ENCODE measurements around the gene FRRS1L. TPM values are rescaled to one million over a fixed set of nuclear protein-coding genes. Genes with fewer than 3 reads are reported as not detected.

The FRRS1L gene
- total RNA-seq, 1 experiment from 2014 or later, result 0.14 TPM

- Histone ChIP-seq H3K36me3 (replicated peaks; ENCODE audit: control insufficient read depth, insufficient read depth, low read length) (peaks cover 3% of the 10 kb centered on the region), H3K27me3 (ENCODE audit: control insufficient read depth, insufficient read depth, low read length) (no peaks in the 10 kb centered on the region), H3K4me3 (ENCODE audit: insufficient read depth, low read depth, low read length) (no peak overlapping the region)
- DNase-seq, result no peak
These were observed 53.0 kb downstream of the FRRS1L start for GRCh38 chr9:109113892-109114609.

DNA sequence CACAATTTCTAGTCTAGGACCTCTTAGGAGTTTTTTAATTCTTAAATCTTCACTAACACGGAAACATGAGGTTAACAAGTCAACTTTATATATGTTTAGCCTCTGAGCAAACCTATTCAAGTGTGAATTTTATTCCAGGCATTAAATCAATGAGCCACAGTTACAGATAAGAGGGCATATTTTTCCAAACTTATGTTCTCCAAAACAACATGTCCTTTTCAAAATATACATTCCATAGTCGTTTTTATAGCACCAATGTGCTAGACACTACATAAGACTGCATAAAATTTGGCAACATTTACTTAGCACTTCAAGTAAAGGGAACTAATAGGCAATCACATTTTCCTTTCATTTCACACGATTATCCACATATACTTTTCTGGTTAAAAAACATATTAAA lies 53.8 kb downstream of the FRRS1L start:
- Histone ChIP-seq H3K4me3 (ENCODE audit: insufficient read depth, low read depth, low read length) (no peak overlapping the region), H3K27me3 (ENCODE audit: control insufficient read depth, insufficient read depth, low read length) (no peaks in the 10 kb centered on the region), H3K36me3 (replicated peaks; ENCODE audit: control insufficient read depth, insufficient read depth, low read length) (no peaks in the 10 kb centered on the region)
- DNase-seq, result no peak

GRCh38 chr9:109110329-109111021 lies 56.6 kb downstream of the FRRS1L start:
- no peaks in the 10 kb centered on the region for H3K27me3 ChIP-seq (ENCODE audit: control insufficient read depth, insufficient read depth, low read length)
- no peaks in the 10 kb centered on the region for H3K36me3 ChIP-seq (replicated peaks; ENCODE audit: control insufficient read depth, insufficient read depth, low read length)
- DNase-seq, result no peak
- H3K4me3 ChIP-seq (ENCODE audit: insufficient read depth, low read depth, low read length), result no peak overlapping the region

- Histone ChIP-seq H3K27me3 (ENCODE audit: control insufficient read depth, insufficient read depth, low read length) (no peaks in the 10 kb centered on the region), H3K36me3 (replicated peaks; ENCODE audit: control insufficient read depth, insufficient read depth, low read length) (no peaks in the 10 kb centered on the region), H3K4me3 (ENCODE audit: insufficient read depth, low read depth, low read length) (no peak overlapping the region)
- DNase-seq, result no peak
These were observed 57.1 kb downstream of the FRRS1L start for GRCh38 chr9:109109967-109110328.

DNA sequence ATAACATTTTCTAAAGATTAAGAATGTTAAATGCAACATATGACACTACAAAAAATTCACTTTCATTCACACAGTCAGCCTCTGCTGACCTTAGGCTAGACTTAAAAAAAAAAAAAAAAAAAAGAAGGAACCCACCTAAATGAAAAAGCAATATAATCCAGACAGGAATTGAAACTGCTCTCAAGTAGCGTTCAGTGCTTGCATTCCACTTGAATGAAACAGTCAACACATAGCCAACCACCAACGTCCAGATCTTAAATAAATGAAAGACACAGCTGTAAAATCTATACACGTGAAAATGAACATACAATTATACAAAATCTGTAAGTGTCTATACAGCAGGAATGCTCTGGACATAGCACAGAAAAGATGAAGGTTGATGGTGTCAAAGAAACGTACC lies 58.7 kb downstream of the FRRS1L start:
- H3K36me3 ChIP-seq (replicated peaks; ENCODE audit: control insufficient read depth, insufficient read depth, low read length), result no peaks in the 10 kb centered on the region
- no peak overlapping the region for H3K4me3 ChIP-seq (ENCODE audit: insufficient read depth, low read depth, low read length)
- H3K27me3 ChIP-seq (ENCODE audit: control insufficient read depth, insufficient read depth, low read length), result no peaks in the 10 kb centered on the region
- no peak for DNase-seq

- Histone ChIP-seq H3K4me3 (ENCODE audit: insufficient read depth, low read depth, low read length) (no peak overlapping the region), H3K36me3 (replicated peaks; ENCODE audit: control insufficient read depth, insufficient read depth, low read length) (no peaks in the 10 kb centered on the region), H3K27me3 (ENCODE audit: control insufficient read depth, insufficient read depth, low read length) (no peaks in the 10 kb centered on the region)
- no peak for DNase-seq
These were observed 59.4 kb downstream of the FRRS1L start for GRCh38 chr9:109107402-109108240.

- Histone ChIP-seq H3K27me3 (ENCODE audit: control insufficient read depth, insufficient read depth, low read length) (no peaks in the 10 kb centered on the region), H3K36me3 (replicated peaks; ENCODE audit: control insufficient read depth, insufficient read depth, low read length) (no peaks in the 10 kb centered on the region; the same call in 1 of the 2 replicates), H3K4me3 (ENCODE audit: insufficient read depth, low read depth, low read length) (no peak overlapping the region)
- DNase-seq, result no peak
These were observed 65.2 kb downstream of the FRRS1L start for GRCh38 chr9:109101810-109102209.

DNA sequence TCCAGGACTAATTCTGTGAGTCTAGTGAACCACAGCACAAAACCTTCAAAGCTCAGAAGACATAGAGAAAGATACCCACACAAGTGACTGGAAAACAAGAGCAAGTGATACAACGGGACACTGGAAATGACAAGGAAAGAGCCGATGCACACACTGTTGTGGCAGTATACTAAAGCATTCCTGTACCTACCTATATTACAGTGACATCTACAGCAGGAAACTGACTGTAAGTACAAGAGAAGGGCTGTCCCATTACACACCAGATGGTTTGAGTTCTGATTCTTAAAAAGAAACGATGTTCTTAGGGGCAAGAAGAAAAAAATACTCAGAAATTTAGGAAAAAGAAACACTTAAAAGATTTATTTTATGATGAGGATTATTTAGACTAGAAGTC lies 65.8 kb downstream of the FRRS1L start:
- Histone ChIP-seq H3K27me3 (ENCODE audit: control insufficient read depth, insufficient read depth, low read length) (no peaks in the 10 kb centered on the region), H3K4me3 (ENCODE audit: insufficient read depth, low read depth, low read length) (no peak overlapping the region), H3K36me3 (replicated peaks; ENCODE audit: control insufficient read depth, insufficient read depth, low read length) (no peaks in the 10 kb centered on the region; the same call in 1 of the 2 replicates)
- no peak for DNase-seq

DNA sequence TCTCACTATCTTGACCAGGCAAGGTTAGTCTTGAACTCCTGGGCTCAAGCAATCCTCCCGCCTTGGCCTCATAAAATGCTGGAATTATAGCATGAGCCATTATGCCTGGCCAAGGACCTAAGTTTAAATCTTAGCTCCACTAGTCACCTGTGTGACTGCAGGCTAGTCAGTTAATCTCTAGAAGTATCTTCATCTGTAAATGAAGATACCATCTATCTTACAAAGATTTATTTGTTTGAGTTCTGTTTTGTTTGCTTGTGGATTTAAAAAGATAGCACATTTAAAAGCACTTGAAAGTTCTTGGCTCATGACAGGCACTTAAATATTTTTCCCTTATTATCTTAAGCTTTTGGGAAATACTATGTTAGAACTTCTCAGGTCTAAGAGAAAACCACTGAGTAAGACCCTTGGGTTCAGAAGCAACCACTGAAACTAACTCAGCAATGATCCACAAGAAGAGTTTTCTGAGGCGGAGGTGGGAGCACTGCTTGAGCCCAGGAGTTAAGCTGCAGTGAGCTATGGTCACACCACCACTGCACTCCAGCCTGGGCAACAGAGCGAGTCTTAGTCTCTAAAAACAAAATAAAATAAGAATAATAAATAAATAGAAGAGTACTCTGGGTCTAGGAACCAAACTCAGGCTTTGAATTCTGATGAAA lies 66.4 kb downstream of the FRRS1L start:
- Histone ChIP-seq H3K4me3 (ENCODE audit: insufficient read depth, low read depth, low read length) (no peak overlapping the region), H3K27me3 (ENCODE audit: control insufficient read depth, insufficient read depth, low read length) (no peaks in the 10 kb centered on the region), H3K36me3 (replicated peaks; ENCODE audit: control insufficient read depth, insufficient read depth, low read length) (no peaks in the 10 kb centered on the region; the same call in 1 of the 2 replicates)
- DNase-seq, result no peak

DNA sequence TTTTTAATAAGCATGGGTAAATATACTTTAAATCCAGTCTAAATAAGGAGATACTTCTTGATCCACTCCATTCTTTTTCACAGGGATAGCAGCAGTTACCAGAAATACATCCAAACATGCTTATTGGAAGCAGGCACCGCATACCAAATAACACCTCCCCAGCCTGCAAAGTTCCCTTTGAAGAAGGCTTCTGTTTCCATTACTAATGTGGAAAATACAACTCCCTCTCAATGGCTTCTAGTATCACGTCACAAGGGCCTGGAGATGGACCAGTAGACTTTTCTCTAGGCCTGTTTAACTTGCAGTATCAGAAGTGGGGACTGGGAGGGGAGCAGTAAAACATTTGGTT lies 68.1 kb downstream of the FRRS1L start:
- DNase-seq, result no peak
- Histone ChIP-seq H3K27me3 (ENCODE audit: control insufficient read depth, insufficient read depth, low read length) (no peaks in the 10 kb centered on the region), H3K36me3 (replicated peaks; ENCODE audit: control insufficient read depth, insufficient read depth, low read length) (peaks cover 1% of the 10 kb centered on the region; the same call in 1 of the 2 replicates), H3K4me3 (ENCODE audit: insufficient read depth, low read depth, low read length) (no peak overlapping the region)

GRCh38 chr9:109098171-109098959 lies 68.7 kb downstream of the FRRS1L start:
- Histone ChIP-seq H3K36me3 (replicated peaks; ENCODE audit: control insufficient read depth, insufficient read depth, low read length) (peaks cover 1% of the 10 kb centered on the region; the same call in 1 of the 2 replicates), H3K4me3 (ENCODE audit: insufficient read depth, low read depth, low read length) (no peak overlapping the region), H3K27me3 (ENCODE audit: control insufficient read depth, insufficient read depth, low read length) (no peaks in the 10 kb centered on the region)
- DNase-seq, result no peak

DNA sequence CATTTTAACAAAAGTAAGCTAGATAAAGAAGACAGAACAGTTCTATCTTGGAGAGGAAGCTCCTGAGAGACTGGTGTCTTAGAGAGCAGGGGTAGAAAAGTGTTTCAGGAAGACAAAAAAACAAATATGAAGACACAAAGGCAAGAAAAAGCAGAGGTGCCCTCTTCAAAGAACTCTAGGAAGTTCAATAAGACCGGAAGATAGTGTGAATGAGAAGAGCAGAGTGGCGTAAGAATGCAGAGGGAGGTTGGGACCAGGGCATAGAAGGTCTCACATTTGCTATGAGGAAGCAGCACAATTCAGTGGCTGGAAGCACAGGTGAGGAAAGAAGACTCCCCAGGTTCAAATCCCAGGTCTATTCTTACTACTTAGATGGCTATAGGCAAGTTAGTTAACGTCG lies 69.9 kb downstream of the FRRS1L start:
- H3K4me3 ChIP-seq (ENCODE audit: insufficient read depth, low read depth, low read length), result no peak overlapping the region
- H3K27me3 ChIP-seq (ENCODE audit: control insufficient read depth, insufficient read depth, low read length), result no peaks in the 10 kb centered on the region
- DNase-seq, result no peak
- peaks cover 1% of the 10 kb centered on the region; the same call in 1 of the 2 replicates for H3K36me3 ChIP-seq (replicated peaks; ENCODE audit: control insufficient read depth, insufficient read depth, low read length)

DNA sequence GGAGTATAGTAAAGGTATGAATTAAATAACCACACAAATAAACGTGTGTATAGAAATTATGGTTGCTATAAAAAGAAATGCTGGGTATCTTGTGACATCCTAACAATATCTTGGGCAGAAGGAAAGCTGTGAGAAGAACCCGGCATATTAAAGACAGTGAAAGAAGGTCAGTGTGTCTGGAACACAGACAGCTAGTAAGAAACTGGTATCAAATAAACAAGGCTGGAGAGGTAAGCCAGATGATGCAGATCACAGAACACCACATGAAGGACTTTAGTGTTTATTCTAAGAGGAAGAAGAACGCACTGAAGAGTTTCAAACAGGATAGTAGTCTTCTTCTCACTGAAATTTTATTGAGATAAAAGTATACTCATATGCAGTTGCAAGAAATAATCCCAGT lies 71.7 kb downstream of the FRRS1L start:
- Histone ChIP-seq H3K27me3 (ENCODE audit: control insufficient read depth, insufficient read depth, low read length) (no peaks in the 10 kb centered on the region), H3K36me3 (replicated peaks; ENCODE audit: control insufficient read depth, insufficient read depth, low read length) (peaks cover 3% of the 10 kb centered on the region; the same call in 1 of the 2 replicates), H3K4me3 (ENCODE audit: insufficient read depth, low read depth, low read length) (no peak overlapping the region)
- no peak for DNase-seq

DNA sequence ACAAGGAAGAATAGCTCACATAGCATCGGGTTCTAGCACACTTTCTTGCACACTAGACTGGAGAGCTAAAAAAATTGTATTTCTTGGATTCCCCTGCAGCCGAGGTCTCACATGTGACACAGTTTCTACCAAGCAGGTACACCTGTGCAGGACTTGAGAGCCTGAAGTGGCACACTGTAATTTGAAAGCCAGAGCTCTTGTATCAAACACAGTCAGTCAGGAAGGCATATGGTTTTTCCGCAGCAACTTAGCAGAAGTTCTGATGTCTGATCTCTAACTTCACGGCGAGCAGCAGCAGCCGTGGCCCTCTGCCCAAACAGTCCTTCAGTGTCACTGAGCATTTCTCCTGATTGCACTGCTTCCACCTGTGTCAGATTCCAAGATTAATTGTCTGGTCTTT lies 72.8 kb downstream of the FRRS1L start:
- no peak for DNase-seq
- H3K4me3 ChIP-seq (ENCODE audit: insufficient read depth, low read depth, low read length), result no peak overlapping the region
- no peaks in the 10 kb centered on the region for H3K27me3 ChIP-seq (ENCODE audit: control insufficient read depth, insufficient read depth, low read length)
- peaks cover 3% of the 10 kb centered on the region; the same call in 1 of the 2 replicates for H3K36me3 ChIP-seq (replicated peaks; ENCODE audit: control insufficient read depth, insufficient read depth, low read length)
